CD14-positive monocyte (primary cell): ENCODE data around the gene RAB6B. TPM values are rescaled to one million over a fixed set of nuclear protein-coding genes. Genes with fewer than 3 reads are reported as not detected.

Experiments used
- DNase-seq, 3 donors: peaks; one replicate each; pipeline ENCODE4 v3.0.0-alpha.2; 2011 to 2022
- H2AFZ ChIP-seq: 2 replicates; pipeline ENCODE4 v1.6.0; 2012; ENCODE audit warnings: mild to moderate bottlenecking, low read depth, low read length, inconsistent platforms; ENCODE audit not compliant: insufficient read depth, poor library complexity, severe bottlenecking
- H3K27ac ChIP-seq, 2 donors: 1 replicate in 1 of 2; 2 replicates in 1 of 2; pipeline ENCODE4 v1.5.1; 2012 to 2013; ENCODE audit warnings: low read length in 2 of 2, control low read depth in 1 of 2, inconsistent platforms in 1 of 2, low read depth in 1 of 2, mild to moderate bottlenecking in 1 of 2
- H3K27me3 ChIP-seq, 2 donors: one replicate each; pipeline versions ENCODE4 v1.6.0 to v1.6.1; 2011 to 2013; ENCODE audit warnings: low read length in 2 of 2; ENCODE audit not compliant: control insufficient read depth in 2 of 2, insufficient read depth in 2 of 2
- H3K36me3 ChIP-seq, 2 donors: replicated peaks in 1 of 2; 1 replicate in 1 of 2; 2 replicates in 1 of 2; pipeline versions ENCODE4 v1.5.1 to v1.6.1; 2012 to 2013; ENCODE audit warnings: low read length in 2 of 2, control low read depth in 1 of 2, inconsistent platforms in 1 of 2, mild to moderate bottlenecking in 1 of 2; ENCODE audit not compliant: insufficient read depth in 2 of 2, control insufficient read depth in 1 of 2
- H3K4me1 ChIP-seq, 2 donors: 1 replicate in 1 of 2; 2 replicates in 1 of 2; pipeline versions ENCODE4 v1.5.1 to v1.6.1; 2012 to 2013; ENCODE audit warnings: low read length in 2 of 2, control low read depth in 1 of 2, inconsistent platforms in 1 of 2, mild to moderate bottlenecking in 1 of 2, moderate library complexity in 1 of 2; ENCODE audit not compliant: insufficient read depth in 2 of 2, control insufficient read depth in 1 of 2
- H3K4me2 ChIP-seq: replicated peaks from 2 replicates; pipeline ENCODE3; 2012; ENCODE audit warnings: low read length, moderate library complexity, mild to moderate bottlenecking; ENCODE audit not compliant: poor library complexity, severe bottlenecking; ENCODE audit errors: extremely low read depth
- H3K4me3 ChIP-seq, 3 experiments: fragments of 200-600 bp in 1 of 3; sonication (generic) in 1 of 3; replicated peaks in 1 of 3; 1 replicate in 2 of 3; 2 replicates in 1 of 3; pipeline ENCODE4 v1.5.1; 2011 to 2013; ENCODE audit warnings: low read length in 3 of 3, mild to moderate bottlenecking in 3 of 3, control low read depth in 2 of 3, low read depth in 2 of 3, inconsistent platforms in 1 of 3, moderate library complexity in 1 of 3
- H3K79me2 ChIP-seq: 2 replicates; pipeline ENCODE4 v1.6.0; 2012; ENCODE audit warnings: mild to moderate bottlenecking, control low read depth, inconsistent platforms, low read length, moderate library complexity; ENCODE audit not compliant: insufficient read depth
- H3K9ac ChIP-seq: 2 replicates; pipeline ENCODE4 v1.6.0; 2017; ENCODE audit warnings: low read length, mild to moderate bottlenecking; ENCODE audit not compliant: insufficient read depth, poor library complexity, severe bottlenecking
- H3K9me3 ChIP-seq, 2 donors: replicated peaks in 1 of 2; 1 replicate in 1 of 2; 2 replicates in 1 of 2; pipeline versions ENCODE4 v1.5.1 to v1.6.1; 2012 to 2013; ENCODE audit warnings: low read length in 2 of 2, control low read depth in 1 of 2; ENCODE audit not compliant: control insufficient read depth in 1 of 2, insufficient read depth in 1 of 2
- H4K20me1 ChIP-seq: 2 replicates; pipeline ENCODE4 v1.6.0; 2012; ENCODE audit warnings: mild to moderate bottlenecking, low read length, control low read depth, moderate library complexity; ENCODE audit not compliant: insufficient read depth
- H3K27ac Mint-ChIP-seq, 7 donors: one replicate each; pipeline ENCODE4 v1.8.0; 2020; ENCODE audit warnings: mild to moderate bottlenecking in 7 of 7, mixed read lengths in 7 of 7, moderate library complexity in 6 of 7, inconsistent platforms in 2 of 7
- H3K27me3 Mint-ChIP-seq, 3 donors: one replicate each; pipeline ENCODE4 v1.8.0; 2021 to 2022; ENCODE audit warnings: low read depth in 3 of 3, mild to moderate bottlenecking in 3 of 3, mixed read lengths in 3 of 3, moderate library complexity in 3 of 3, inconsistent platforms in 1 of 3
- H3K36me3 Mint-ChIP-seq, 2 donors: one replicate each; pipeline ENCODE4 v1.8.0; 2020; ENCODE audit warnings: mixed read lengths in 2 of 2, inconsistent platforms in 1 of 2, mild to moderate bottlenecking in 1 of 2
- H3K4me1 Mint-ChIP-seq: one replicate; pipeline ENCODE4 v1.8.0; 2020; ENCODE audit warnings: mild to moderate bottlenecking, mixed read lengths
- H3K4me3 Mint-ChIP-seq, 2 donors: one replicate each; pipeline ENCODE4 v1.8.0; 2020; ENCODE audit warnings: mild to moderate bottlenecking in 2 of 2, mixed read lengths in 2 of 2, moderate library complexity in 1 of 2
- H3K9me3 Mint-ChIP-seq, 7 donors: one replicate each; pipeline ENCODE4 v1.8.0; 2020 to 2022; ENCODE audit warnings: mixed read lengths in 7 of 7, mild to moderate bottlenecking in 6 of 7, moderate library complexity in 6 of 7, inconsistent platforms in 2 of 7
- CTCF ChIP-seq: fragments of 200-600 bp; IDR thresholded peaks from one replicate; pipeline ENCODE4 v1.8.0; 2022; ENCODE audit warnings: antibody characterized with exemption, mild to moderate bottlenecking
- WGBS: methylation state at CpG from one replicate; pipeline ENCODE4 v1.1.5; 2013; ENCODE audit warnings: missing lambda C conversion rate; ENCODE audit not compliant: insufficient coverage; 5-methylcytosine and 5-hydroxymethylcytosine counted together
- intact Hi-C, 2 donors: fragments of 100-400 bp; cut with micrococcal nuclease; formaldehyde crosslinking; loops; one replicate each; pipeline versions ENCODE4 v1.15.0 to v1.15.1; 2023
- polyA plus RNA-seq, 3 donors: library from polyadenylated mRNA; depleted of rRNA in 1 of 3; unstranded in 2 of 3; stranded (reverse) in 1 of 3; fragments of 300-500 nt in 2 of 3; fragments of >200 nt in 1 of 3; fragmentation: Illumina TruSeq in 2 of 3; gene quantifications; 1 replicate in 2 of 3; 2 replicates in 1 of 3; pipeline ENCODE4 v1.2.3, GENCODE V29; 2012 to 2021

The RAB6B gene
- polyA plus RNA-seq, 3 donors, result 0.46 TPM; not detected in 2

GRCh38 chr3:133805384-133805701, 90.3 kb downstream of the RAB6B start:
- Mint-ChIP-seq H3K4me3 (peak overlapping the region; percentile 94 to 97), H3K4me1 (peaks cover 24% of the 10 kb centered on the region), H3K9me3 (peaks cover 0 to under 1% (median 0%) of the 10 kb centered on the region in 7 donors), H3K27ac (peak overlapping the region in 6 of 7 donors; percentile 19 to 88 (median 78)), H3K36me3 (peaks cover 22 to 25% of the 10 kb centered on the region in 2 donors), H3K27me3 (peaks cover 5 to 7% (median 7%) of the 10 kb centered on the region in 3 donors)
- intact Hi-C loops, result loop anchor here (10.0 kb wide), 4 partner anchors 141 to 1081 kb away; partner anchors contain the start of genes NPHP3 (in 2 of the 2), ANAPC13 (in 1 of the 2), CDV3 (in 1 of the 2) and CEP63 (in 1 of the 2)
- Histone ChIP-seq H3K27ac (no peak overlapping the region), H2AFZ (peak overlapping the region; percentile 95), H3K4me2 (peak overlapping the region; percentile 94), H3K27me3 (no peaks in the 10 kb centered on the region), H3K36me3 (peaks cover 19 to 28% of the 10 kb centered on the region in 2 donors), H3K4me3 (peak overlapping the region; percentile 82 to 94 (median 89)), H3K9me3 (no peaks in the 10 kb centered on the region), H3K4me1 (peaks cover 16% of the 10 kb centered on the region in 2 donors), H3K9ac (peak overlapping the region; percentile 70), H4K20me1 (no peaks in the 10 kb centered on the region), H3K79me2 (peaks cover 20% of the 10 kb centered on the region)
- 37% methylated on average over 7 of the region's 15 CpGs for WGBS
- DNase-seq, result no peak
- TF ChIP-seq CTCF, result no peak

- no peaks in the 10 kb centered on the region for H3K27me3 ChIP-seq
- peak overlapping the region; percentile 95 for H2AFZ ChIP-seq
- H3K9me3 Mint-ChIP-seq, result peaks cover 0 to 2% (median 0%) of the 10 kb centered on the region in 7 donors
- no peaks in the 10 kb centered on the region for H3K9me3 ChIP-seq
- peaks cover 7 to 9% (median 7%) of the 10 kb centered on the region in 3 donors for H3K27me3 Mint-ChIP-seq
- peak overlapping the region; percentile 94 for H3K4me2 ChIP-seq
- H3K4me1 ChIP-seq, result peaks cover 16 to 19% of the 10 kb centered on the region in 2 donors
- peaks cover 20% of the 10 kb centered on the region for H3K79me2 ChIP-seq
- H3K4me3 ChIP-seq, result peak overlapping the region in 1 of 3 experiments; percentile 89
- H3K9ac ChIP-seq, result no peak overlapping the region
- H4K20me1 ChIP-seq, result no peaks in the 10 kb centered on the region
- H3K36me3 ChIP-seq, result peaks cover 15 to 24% of the 10 kb centered on the region in 2 donors
- H3K27ac ChIP-seq, result no peak overlapping the region
- intact Hi-C loops, result loop anchor here (10.0 kb wide), 4 partner anchors 140 to 1080 kb away; partner anchors contain the start of genes NPHP3 (in 2 of the 2), ANAPC13 (in 1 of the 2), CDV3 (in 1 of the 2) and CEP63 (in 1 of the 2)
- H3K4me1 Mint-ChIP-seq, result peaks cover 28% of the 10 kb centered on the region
- no peak for DNase-seq
- no peak overlapping the region for H3K4me3 Mint-ChIP-seq
- H3K27ac Mint-ChIP-seq, result peak overlapping the region in 1 of 7 donors; percentile 82
- TF ChIP-seq CTCF, result no peak
- peaks cover 17 to 21% of the 10 kb centered on the region in 2 donors for H3K36me3 Mint-ChIP-seq
- WGBS, result 93% methylated on average over 3 of the region's 4 CpGs
Measured at GRCh38 chr3:133804896-133805295, 90.8 kb downstream of the RAB6B start.
